ENCODE results near the gene PLCB4.
A peak's percentile ranks its signal among the peaks of the same experiment; 100 is the strongest.

PLCB4 gene

GRCh38 chr20:9402546-9402945 lies 333.7 kb downstream of the PLCB4 start:
- DNase-seq (ENCODE audit: low spot score), result no peak

- DNase-seq (ENCODE audit: low spot score), result no peak
Measured at GRCh38 chr20:9403448-9403847, 334.6 kb downstream of the PLCB4 start.

DNA sequence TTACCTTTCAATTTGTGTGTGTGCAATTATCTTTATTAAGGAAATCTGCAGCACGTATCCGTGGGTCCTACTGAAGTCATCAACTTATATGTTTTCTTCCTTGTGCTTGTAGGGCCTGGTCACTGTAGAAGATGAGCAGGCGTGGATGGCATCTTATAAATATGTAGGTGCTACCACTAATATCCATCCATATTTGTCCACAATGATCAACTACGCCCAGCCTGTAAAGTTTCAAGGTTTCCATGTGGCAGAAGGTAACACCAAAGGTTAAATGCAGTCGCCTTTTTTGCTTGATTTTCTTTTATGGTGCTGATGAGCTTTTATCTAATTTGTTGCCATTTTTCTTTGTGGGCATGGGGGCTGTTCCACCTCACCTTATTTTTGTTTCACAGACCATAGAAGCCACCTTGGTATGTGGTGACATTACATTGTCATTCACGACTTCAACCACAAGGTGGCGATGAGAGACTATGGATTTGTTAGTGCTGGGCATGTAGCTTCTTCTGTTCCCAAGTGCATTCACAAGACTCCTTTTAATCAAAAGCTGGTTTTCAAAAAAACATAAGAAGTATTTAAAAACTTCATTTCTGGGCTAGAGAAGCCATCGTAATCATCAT lies 339.0 kb downstream of the PLCB4 start:
- peak; percentile 46 for DNase-seq (ENCODE audit: low spot score)

DNA sequence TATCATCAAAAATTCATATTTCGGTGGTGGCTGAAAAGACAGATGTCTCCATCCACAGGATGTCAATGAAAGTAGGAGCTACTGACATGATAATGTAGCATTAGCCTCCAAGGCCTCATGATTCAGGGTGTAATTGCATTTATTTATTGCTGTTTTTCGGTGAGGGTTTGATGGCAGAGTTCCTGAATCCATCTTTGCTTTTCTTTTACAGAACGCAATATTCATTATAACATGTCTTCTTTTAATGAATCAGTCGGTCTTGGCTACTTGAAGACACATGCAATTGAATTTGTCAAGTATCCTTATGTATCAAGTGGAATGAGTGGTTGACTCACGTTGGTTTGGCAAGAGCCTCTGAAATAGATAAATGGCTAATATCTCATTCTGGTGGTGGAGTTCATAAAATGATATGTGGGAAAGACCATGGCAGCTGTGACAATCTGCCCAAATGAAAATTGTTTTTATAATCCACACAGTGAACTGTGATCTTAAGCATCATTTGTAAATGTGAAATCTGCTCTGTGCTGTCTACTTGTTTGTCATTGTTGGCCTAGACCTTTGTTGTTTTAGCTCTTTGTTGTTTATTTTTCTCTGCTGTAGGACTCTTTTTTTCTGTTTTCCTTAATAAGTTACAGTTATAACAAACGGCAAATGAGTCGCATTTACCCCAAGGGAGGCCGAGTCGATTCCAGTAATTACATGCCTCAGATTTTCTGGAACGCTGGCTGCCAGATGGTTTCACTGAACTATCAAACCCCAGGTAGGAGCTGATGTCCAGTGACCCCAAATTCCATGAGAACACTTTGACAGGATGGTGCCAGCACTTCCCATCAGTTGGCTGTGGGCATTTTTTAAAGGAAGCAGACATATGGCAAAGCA lies 339.8 kb downstream of the PLCB4 start:
- no peak for DNase-seq (ENCODE audit: low spot score)

DNA sequence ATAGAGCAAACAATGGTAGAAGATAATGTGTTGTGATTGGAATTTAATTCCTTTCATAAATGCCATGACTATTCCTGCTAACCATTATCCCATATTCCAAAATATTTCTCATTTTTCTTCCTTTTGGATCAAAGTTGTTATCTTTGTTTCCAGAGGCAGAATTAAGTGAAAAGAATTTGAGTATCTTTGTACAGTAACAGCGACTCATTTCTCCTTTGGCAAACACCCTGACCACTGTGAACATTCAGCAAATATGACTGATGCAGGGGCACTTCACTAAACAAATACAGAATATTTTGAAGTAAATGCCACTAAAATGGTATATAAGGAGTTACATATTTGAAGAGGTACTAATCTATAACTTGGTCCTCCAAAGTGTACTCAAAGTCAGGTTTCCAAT lies 340.5 kb downstream of the PLCB4 start:
- no peak for DNase-seq (ENCODE audit: low spot score)

DNA sequence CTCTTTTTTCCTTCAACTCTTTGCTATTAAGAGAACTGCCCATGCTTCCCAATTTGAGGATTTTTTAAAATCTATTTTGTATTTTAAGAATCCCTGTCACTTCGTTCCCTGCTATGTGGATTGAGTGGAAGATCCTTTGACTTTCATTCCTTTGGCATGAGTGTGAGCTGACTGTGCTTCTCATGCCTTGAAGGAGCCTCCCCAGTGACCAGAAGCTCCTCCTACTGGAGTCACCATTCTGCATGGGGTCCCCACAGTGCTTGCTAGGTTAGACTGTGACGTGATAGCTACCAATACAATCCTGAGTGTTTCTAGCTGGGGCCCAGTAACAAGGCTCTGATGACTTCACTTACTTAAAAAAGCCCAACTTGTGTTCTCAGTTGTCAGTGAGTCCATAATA lies 341.1 kb downstream of the PLCB4 start:
- DNase-seq (ENCODE audit: low spot score), result no peak

DNA sequence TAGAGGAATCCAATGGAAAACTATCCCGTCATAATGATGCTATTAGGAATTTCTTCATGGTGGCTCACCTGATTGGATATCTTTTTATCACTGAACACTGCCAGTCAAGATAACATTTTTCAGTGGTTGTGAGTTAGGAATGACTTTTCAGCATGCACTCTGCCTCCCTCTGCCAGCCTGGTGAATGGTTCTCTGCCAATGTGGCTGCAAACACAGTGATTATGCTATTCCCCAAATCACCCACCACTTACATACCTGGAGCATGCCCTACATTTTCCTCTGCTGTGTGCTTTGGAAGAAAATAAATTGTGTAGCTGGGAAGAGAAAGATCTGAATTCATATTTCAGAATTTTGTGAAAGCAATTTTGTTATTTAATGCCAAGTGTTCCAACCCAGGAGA lies 342.9 kb downstream of the PLCB4 start:
- no peak for DNase-seq (ENCODE audit: low spot score)

- DNase-seq (ENCODE audit: low spot score), result no peak
Measured at GRCh38 chr20:9412309-9412708, 343.4 kb downstream of the PLCB4 start.

GRCh38 chr20:9413001-9413400 lies 344.1 kb downstream of the PLCB4 start:
- DNase-seq (ENCODE audit: low spot score), result no peak

DNA sequence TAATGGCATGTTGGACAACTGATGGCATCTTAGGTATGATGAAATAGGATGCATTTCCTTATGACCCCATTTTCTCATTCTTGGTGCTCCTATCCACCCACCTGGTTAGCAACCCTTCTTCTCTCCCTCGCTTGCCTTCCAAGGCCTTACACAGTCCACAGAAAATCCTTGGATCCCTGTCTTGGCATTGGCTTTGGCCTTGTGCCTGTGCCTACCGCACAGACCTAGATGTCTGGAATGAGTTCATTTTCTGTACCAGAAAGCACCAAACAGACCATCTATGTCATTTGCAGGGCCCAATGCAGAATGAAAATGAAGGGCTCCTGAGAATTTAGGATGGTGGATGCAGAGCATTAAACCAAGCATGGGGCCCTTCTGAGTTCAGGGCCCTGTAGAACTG lies 346.5 kb downstream of the PLCB4 start:
- DNase-seq (ENCODE audit: low spot score), result no peak

- no peak for DNase-seq (ENCODE audit: low spot score)
Measured at GRCh38 chr20:9416421-9416820, 347.5 kb downstream of the PLCB4 start.

DNA sequence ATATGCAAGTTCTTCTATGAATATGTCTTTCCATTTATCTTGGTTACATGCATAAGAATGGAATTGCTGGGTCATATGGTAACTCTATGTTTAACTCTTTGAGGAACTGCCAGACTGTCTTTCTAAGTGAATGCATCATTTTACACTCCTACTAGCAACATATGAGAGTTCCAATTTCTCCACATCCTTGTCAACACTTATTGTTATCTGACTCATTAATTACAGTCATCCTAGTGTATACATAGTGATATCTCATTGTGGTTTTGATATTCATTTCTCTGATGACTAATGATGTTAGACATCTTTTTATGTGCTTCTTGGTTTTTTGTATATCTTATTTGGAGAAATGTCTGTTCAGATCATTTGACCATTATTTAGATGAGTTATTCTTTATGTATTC lies 348.8 kb downstream of the PLCB4 start:
- no peak for DNase-seq (ENCODE audit: low spot score)

DNA sequence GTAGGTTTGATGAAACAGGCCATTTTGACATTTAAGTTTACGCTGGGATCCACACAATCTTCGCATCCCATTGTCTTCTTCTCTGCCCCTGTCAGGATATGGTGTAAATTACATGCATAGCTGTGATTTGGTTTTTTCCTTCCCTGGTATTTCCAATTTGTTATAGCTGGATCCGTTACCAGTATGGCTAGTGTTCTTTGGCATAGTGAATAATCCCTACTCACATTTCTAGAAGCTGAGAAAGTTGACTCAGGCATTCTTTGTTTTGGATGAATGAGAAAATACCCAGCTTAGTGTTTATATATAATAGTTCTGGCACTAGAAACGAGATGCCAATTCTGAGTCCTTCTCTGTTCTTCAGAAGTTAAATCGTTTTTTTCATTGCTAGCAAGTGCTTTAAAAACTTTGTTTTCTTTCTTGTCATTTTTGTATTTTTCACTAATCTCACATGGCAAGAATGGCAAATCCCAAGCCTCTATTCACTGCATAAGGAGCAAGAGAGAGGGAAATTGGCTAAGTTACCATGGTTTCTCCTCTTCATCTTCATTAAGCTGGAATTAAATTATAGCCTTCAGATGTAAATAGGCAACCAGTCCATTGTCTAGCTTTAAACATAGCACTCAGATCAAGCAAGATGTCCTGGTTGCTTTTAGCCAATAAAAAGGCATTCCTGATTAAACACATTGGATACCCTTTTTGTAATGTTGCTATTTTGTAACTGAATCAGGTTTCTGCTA lies 353.6 kb downstream of the PLCB4 start:
- no peak for DNase-seq (ENCODE audit: low spot score)

DNA sequence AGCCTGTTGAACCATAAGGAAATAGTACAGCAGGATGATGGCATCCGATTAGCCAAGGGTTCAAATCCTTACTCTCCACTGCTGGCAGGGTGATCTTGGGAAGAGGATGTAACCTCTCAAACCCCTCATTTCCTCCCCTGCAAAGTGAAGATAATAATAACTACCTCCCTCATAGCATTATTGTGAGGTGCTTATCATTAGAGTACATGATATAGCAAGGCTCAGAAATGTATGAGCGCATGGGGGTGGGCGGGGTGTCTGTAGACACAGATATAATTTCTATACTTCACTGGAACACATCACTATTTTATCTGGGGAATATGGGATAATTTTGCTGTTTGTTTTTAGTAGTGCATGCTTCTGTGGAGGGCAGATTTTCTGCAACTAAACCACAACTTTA lies 355.7 kb downstream of the PLCB4 start:
- no peak for DNase-seq (ENCODE audit: low spot score)

- no peak for DNase-seq (ENCODE audit: low spot score)
Measured at GRCh38 chr20:9427430-9428291, 358.8 kb downstream of the PLCB4 start.

GRCh38 chr20:9428292-9428607 lies 359.4 kb downstream of the PLCB4 start:
- DNase-seq (ENCODE audit: low spot score), result no peak

DNA sequence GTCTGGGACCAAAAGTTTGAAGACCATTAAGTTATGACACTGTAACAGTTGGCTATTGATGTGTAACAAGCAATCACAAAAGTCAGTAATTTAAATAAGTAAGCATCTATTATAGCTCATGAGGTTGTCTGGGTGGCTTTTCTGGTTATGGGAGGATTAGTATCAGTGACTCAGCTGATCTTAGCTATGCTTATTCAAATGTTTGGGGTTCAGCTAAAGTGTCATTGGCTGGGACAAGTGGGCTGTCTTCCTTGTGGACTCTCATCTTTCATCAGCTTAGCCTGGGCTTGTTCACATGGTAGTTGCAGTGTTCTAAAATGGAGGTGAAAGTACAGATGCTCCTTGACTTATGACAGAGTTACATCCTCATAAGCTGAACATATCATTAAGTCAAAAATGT lies 370.9 kb downstream of the PLCB4 start:
- no peak for DNase-seq (ENCODE audit: low spot score)

DNA sequence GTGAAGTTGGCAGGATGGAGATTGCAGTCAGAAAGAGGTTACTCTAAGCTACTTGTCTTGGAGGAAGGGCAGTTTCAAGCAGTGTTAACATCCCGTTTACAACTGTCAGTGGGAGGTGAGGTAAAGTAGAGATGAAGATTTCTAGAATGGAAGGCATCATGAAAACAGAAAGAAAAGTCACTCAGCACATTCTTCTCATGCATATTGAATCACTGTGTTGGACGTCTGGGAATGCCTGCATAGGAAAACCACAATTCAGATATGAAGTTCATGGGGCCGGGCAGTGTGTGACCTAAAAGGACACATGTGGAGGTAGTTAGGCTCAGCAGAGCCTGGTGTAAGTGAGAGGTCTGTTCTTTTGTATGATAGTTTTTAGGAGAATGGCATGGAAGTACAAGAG lies 372.0 kb downstream of the PLCB4 start:
- DNase-seq (ENCODE audit: low spot score), result no peak

DNA sequence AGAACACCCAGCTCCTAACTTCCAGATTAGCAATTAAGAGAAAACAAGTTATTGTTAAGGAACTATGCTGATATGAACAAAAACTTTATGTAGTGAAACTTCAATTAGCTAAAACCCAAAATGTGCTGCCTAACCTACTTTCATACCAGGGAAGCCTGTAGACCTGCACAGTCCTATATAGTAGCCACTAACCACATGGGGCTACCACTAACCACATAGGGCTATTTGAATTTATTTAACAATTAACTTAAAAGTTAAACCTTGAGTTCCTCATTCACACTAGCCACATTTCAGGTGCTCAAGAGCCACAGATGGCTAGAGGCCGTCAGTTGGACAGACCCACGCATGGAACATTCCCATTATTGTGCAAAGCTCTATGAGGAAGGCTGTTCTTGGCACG lies 373.1 kb downstream of the PLCB4 start:
- DNase-seq (ENCODE audit: low spot score), result no peak

DNA sequence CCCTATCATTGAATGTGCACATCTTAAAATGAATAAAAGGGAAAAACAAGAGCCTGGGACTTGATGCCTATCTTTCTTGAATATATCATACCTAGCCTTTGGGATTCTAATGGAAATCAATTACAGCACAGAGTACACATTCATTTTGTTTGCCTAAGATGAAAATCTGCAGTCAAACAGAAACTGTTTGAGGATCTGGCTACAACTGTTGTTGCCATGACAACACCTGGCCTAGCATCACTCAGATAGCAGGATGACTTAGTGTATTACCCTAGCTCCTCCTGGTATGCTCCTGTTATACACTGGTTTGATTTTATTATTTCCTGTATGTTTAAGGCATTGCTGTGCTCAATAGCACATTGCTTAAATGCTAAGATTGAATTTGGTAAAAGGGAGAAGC lies 374.0 kb downstream of the PLCB4 start:
- DNase-seq (ENCODE audit: low spot score), result no peak

GRCh38 chr20:9444921-9445320 lies 376.0 kb downstream of the PLCB4 start:
- no peak for DNase-seq (ENCODE audit: low spot score)

DNA sequence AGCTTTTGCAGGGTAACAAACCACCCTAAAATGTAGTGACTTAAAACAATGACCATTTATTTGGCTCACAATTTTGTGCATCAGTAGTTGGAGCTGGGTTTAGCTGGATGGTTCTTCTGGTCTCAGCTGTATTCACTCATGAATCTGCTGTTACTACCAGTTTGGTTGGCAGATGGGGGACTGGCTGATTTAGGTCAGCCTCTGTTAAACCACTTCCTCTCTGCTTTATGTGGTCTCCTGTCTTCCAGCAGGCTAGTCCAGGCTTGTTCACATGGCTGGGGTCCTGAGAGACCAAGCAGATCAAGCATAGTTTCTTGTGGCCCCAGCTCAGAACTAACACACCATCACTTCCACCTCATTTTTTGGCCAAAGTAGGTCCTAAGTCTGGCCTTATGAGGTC lies 378.3 kb downstream of the PLCB4 start:
- no peak for DNase-seq (ENCODE audit: low spot score)

Measured in germinal center (tissue), 1 donor.